ENCODE data around the gene EEF1G. TPM values are rescaled to one million over a fixed set of nuclear protein-coding genes. Genes with fewer than 3 reads are reported as not detected.

Gene EEF1G
- total RNA-seq, 1 donor from 2014 or later: 899 TPM

DNA sequence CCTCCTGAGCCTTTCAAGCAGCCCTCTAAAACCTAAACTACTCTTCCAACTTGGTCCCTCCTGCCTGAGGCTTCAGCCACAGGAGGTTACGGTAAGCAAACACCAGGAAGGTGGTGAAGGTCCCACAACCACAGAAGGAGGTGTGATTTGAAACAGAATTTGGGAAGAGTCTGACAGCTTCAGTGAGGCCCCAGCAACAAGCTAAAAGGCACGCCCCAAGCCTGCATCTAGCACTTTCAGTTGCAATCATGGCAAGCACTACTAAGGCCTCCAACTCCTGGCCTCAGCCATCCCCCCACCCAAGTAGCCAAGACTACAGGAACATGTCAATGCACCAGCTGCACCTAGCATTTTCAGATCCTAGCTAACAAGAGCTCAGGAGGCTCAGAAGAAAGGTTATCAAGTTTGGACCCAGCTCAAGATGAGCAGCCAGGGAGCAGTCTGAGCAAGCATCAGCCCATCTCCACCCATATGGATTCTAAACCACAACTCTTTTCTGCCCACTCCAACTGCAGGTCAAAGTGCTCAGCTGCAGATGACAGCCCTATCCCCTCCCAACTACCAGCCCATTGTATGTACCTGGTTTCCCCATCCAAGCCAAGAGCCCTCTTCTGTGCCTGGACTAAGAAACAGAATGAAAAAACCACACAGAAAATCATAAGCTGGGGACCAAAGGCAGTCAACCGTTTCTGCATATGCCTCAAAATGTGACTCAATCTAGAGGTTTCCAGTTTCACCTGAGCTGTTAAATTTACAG lies 16.6 kb downstream of the EEF1G start:
- Histone ChIP-seq H3K27ac (peak overlapping the region; percentile 93), H3K4me1 (peaks cover 81% of the 10 kb centered on the region), H3K4me3 (peak overlapping the region; percentile 37), H3K36me3 (peaks cover 28% of the 10 kb centered on the region), H3K27me3 (ENCODE audit: low read depth) (no peaks in the 10 kb centered on the region), H3K9me3 (no peaks in the 10 kb centered on the region)
- intact Hi-C loops (cut with DNase I): no loop called here
- DNase-seq (no peak), ATAC-seq (no peak)
- no peak for TF ChIP-seq CTCF (IDR thresholded peaks at IDR 0.05)

DNA sequence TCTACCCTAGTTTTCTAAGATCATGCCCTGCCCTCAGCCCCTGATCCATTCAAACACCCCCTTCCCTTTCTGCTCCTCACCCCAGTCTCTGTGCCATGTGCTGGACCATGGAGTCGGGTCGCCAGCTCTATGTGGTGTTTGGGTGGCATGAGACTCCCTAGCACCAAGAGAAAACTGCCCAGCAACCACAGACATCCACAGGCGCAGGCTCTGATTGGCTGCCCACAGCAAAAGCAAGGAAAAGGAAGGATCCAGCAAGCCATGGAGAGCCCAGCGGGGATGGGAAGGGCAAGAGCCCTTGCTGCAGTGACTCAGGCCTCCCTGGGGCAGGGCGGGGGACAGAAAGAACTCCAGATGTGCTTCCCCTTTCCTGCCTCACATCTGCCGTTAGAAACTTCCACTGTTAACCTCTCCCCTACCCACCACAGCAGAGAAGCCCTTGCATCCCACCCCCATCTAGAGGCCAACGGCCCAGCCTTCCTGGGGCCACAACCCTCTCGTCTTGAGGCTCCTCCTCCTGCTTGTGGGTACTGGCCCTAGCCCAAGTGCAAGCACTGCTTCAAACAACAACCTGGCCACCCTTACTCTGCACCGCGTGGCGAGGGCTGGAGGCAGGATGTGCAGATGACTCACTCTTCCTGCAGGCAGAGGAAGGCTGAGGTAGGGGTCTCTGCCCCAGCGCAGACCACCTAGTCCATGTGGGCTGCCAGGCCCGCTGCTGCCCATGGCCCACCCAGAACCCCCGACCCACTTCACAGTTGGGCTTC lies 17.4 kb downstream of the EEF1G start:
- intact Hi-C loops (cut with DNase I): no loop called here
- H3K4me3 ChIP-seq: peak overlapping the region; percentile 37
- H3K36me3 ChIP-seq: peaks cover 22% of the 10 kb centered on the region
- DNase-seq (peak; percentile 94), ATAC-seq (peak; percentile 73 to 74)
- no peak for TF ChIP-seq CTCF (IDR thresholded peaks at IDR 0.05)
- peaks cover 88% of the 10 kb centered on the region for H3K4me1 ChIP-seq
- peak overlapping the region; percentile 93 for H3K27ac ChIP-seq
- no peaks in the 10 kb centered on the region for H3K9me3 ChIP-seq
- H3K27me3 ChIP-seq (ENCODE audit: low read depth): no peaks in the 10 kb centered on the region

- TF ChIP-seq CTCF (IDR thresholded peaks at IDR 0.05): no peak
- Histone ChIP-seq H3K27ac (peak overlapping the region; percentile 93), H3K27me3 (ENCODE audit: low read depth) (no peaks in the 10 kb centered on the region), H3K4me1 (peaks cover 89% of the 10 kb centered on the region), H3K36me3 (peaks cover 22% of the 10 kb centered on the region), H3K9me3 (no peaks in the 10 kb centered on the region), H3K4me3 (peak overlapping the region; percentile 37)
- intact Hi-C loops (cut with DNase I): no loop called here
- ATAC-seq: peak; percentile 20 to 41
- peak; percentile 77 for DNase-seq
Measured at GRCh38 chr11:62555464-62556107, 18.1 kb downstream of the EEF1G start.

DNA sequence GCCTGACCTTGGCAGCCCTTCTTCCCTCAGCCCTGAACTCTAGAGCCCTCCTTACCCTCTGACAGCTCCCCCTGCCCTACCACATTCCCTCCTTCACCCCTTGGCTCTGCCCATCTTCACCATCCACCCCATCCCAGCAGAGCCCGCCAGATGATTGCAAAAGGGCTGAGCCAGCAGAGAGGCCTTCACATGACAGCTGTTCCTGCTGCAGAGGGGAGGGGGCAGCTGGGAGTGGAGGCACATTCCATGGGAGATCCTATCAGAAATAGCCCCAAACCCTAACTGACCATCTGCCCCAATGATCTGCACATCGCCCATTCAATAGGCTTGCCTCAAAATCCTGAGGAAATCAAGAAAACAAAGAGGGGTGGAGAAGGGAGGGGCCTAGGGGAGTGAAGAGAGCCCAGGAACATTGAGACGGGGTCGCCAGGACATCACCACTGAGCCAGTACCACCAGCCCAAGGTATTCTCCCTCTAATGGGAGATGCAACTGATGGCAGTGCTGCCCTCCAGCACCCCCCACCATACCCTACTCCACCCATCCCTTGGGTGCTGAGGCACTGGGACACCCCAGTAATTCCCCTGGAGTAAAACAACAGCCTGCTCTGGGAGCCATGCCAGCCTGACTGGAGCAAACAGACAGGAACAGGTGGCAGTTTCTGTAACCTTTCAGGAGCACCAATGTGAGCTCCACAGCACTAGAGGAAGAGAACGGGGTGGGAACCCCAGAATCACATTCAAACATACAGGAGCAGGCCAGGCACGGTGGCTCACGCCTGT lies 19.1 kb downstream of the EEF1G start:
- ATAC-seq: no peak
- H3K27ac ChIP-seq: peak overlapping the region; percentile 93
- no peaks in the 10 kb centered on the region for H3K9me3 ChIP-seq
- H3K36me3 ChIP-seq: peaks cover 16% of the 10 kb centered on the region
- intact Hi-C loops (cut with DNase I): no loop called here
- no peak for TF ChIP-seq CTCF (IDR thresholded peaks at IDR 0.05)
- H3K4me1 ChIP-seq: peaks cover 88% of the 10 kb centered on the region
- DNase-seq: peak; percentile 50
- H3K4me3 ChIP-seq: peak overlapping the region; percentile 29
- H3K27me3 ChIP-seq (ENCODE audit: low read depth): no peaks in the 10 kb centered on the region

DNA sequence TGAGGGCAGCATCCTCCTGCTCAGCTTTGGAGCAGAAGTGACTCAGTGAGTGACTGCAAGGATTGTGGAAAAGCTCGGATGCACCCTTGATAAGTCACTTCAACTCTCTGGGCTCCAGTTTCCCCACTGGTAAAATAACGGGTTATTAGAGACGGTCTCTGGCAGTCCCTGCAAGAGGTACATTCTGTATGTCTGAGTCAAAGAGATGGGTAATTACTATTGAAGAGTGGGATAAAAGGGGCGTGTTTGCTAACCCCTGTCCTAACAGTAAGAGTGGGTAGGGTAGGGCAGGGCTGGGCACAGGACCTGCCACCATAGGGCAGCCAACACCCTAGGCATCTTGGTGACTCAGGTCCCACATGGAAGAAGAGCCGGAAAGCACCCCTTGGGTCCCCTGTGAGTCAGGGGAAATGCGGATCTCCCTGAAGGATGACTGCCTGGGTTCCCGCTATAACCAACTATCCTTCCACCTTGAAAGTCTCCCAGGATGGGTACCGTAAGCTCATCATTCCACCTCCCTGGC lies 19.8 kb downstream of the EEF1G start:
- no peak for TF ChIP-seq CTCF (IDR thresholded peaks at IDR 0.05)
- no peaks in the 10 kb centered on the region for H3K9me3 ChIP-seq
- peak overlapping the region; percentile 93 for H3K27ac ChIP-seq
- H3K4me3 ChIP-seq: peak overlapping the region; percentile 29
- DNase-seq (no peak), ATAC-seq (no peak)
- peaks cover 9% of the 10 kb centered on the region for H3K36me3 ChIP-seq
- intact Hi-C loops (cut with DNase I): no loop called here
- no peaks in the 10 kb centered on the region for H3K27me3 ChIP-seq (ENCODE audit: low read depth)
- peaks cover 94% of the 10 kb centered on the region for H3K4me1 ChIP-seq

All from lower lobe of right lung (tissue), 2 donors.